ENCODE results near the gene EPHA4. TPM values are rescaled to one million over a fixed set of nuclear protein-coding genes. Genes with fewer than 3 reads are reported as not detected.

The EPHA4 gene
- polyA plus RNA-seq, 1 donor, result 4.9 TPM

GRCh38 chr2:221493391-221493790 is 78.7 kb downstream of the EPHA4 start:
- H3K4me3 ChIP-seq (ENCODE audit: low read length), result no peak overlapping the region
- DNase-seq, result no peak
- H3K9me3 ChIP-seq (ENCODE audit: control insufficient read depth, low read depth, low read length), result no peaks in the 10 kb centered on the region
- WGBS (ENCODE audit: insufficient coverage, low lambda C conversion rate), result 83% methylated on average over 1 of the region's 7 CpGs
- no peaks in the 10 kb centered on the region for H3K36me3 ChIP-seq (ENCODE audit: control insufficient read depth, insufficient read depth, low read length)
- H3K4me1 ChIP-seq (ENCODE audit: control insufficient read depth, insufficient read depth, low read length), result no peaks in the 10 kb centered on the region
- no peak overlapping the region for H3K27ac ChIP-seq (ENCODE audit: low read length)
- H3K27me3 ChIP-seq (ENCODE audit: control insufficient read depth, insufficient read depth, low read length), result no peaks in the 10 kb centered on the region

DNA sequence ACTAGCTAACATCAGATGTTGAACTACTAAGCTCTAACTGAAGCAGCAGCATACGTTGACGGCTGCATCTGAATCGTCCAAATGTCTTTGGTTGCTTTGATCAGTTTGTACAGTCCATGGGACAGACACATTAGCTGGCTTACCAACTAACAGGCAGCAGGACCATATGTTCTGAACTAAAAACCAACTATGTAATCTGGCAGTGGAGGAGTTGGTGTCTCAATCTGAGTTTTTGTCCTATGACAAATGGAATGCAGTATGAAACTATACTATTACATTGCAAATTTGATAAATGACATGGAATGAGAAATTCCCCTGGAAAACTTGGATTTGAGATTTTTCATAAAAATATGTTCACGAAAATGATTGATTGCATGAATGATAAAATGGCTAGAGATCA is 79.5 kb downstream of the EPHA4 start:
- Histone ChIP-seq H3K27me3 (ENCODE audit: control insufficient read depth, insufficient read depth, low read length) (no peaks in the 10 kb centered on the region), H3K4me1 (ENCODE audit: control insufficient read depth, insufficient read depth, low read length) (no peaks in the 10 kb centered on the region), H3K36me3 (ENCODE audit: control insufficient read depth, insufficient read depth, low read length) (no peaks in the 10 kb centered on the region), H3K27ac (ENCODE audit: low read length) (no peak overlapping the region), H3K9me3 (ENCODE audit: control insufficient read depth, low read depth, low read length) (no peaks in the 10 kb centered on the region), H3K4me3 (ENCODE audit: low read length) (no peak overlapping the region)
- WGBS (ENCODE audit: insufficient coverage, low lambda C conversion rate), result 88% methylated on average over 1 of the region's 4 CpGs
- no peak for DNase-seq

- no peaks in the 10 kb centered on the region for H3K27me3 ChIP-seq (ENCODE audit: control insufficient read depth, insufficient read depth, low read length)
- H3K9me3 ChIP-seq (ENCODE audit: control insufficient read depth, low read depth, low read length), result no peaks in the 10 kb centered on the region
- H3K4me1 ChIP-seq (ENCODE audit: control insufficient read depth, insufficient read depth, low read length), result no peaks in the 10 kb centered on the region
- no peak overlapping the region for H3K27ac ChIP-seq (ENCODE audit: low read length)
- 17% methylated on average over 1 of the region's 3 CpGs for WGBS (ENCODE audit: insufficient coverage, low lambda C conversion rate)
- H3K4me3 ChIP-seq (ENCODE audit: low read length), result no peak overlapping the region
- DNase-seq, result peak; percentile 33 to 81
- H3K36me3 ChIP-seq (ENCODE audit: control insufficient read depth, insufficient read depth, low read length), result no peaks in the 10 kb centered on the region
Measured at GRCh38 chr2:221490506-221491060, 81.5 kb downstream of the EPHA4 start.

GRCh38 chr2:221488136-221488807 is 83.8 kb downstream of the EPHA4 start:
- no peaks in the 10 kb centered on the region for H3K4me1 ChIP-seq (ENCODE audit: control insufficient read depth, insufficient read depth, low read length)
- WGBS (ENCODE audit: insufficient coverage, low lambda C conversion rate), result no CpG with 5 or more reads among the region's 3 CpGs

DNA sequence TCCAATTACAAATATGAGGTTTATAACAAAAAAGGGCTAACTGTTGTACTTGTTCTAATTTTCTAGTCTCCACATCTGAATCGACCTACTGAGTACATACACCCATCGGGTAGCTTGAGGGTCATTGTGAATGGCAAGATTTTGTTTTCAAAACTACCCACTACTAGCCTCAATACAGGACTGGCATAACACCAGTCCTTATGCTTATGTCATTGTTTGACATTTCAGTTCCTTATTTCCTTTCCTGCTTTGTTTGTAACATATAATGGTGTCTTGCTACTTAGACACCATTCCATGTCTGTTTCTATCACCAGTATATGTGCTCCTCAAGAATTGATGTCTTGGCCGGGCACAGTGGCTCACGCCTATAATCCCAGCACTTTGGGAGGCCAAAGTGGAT is 86.0 kb downstream of the EPHA4 start:
- WGBS (ENCODE audit: insufficient coverage, low lambda C conversion rate), result no CpG with 5 or more reads among the region's 4 CpGs
- DNase-seq, result no peak
- Histone ChIP-seq H3K9me3 (ENCODE audit: control insufficient read depth, low read depth, low read length) (no peaks in the 10 kb centered on the region), H3K4me3 (ENCODE audit: low read length) (no peak overlapping the region), H3K27ac (ENCODE audit: low read length) (no peak overlapping the region), H3K27me3 (ENCODE audit: control insufficient read depth, insufficient read depth, low read length) (no peaks in the 10 kb centered on the region), H3K36me3 (ENCODE audit: control insufficient read depth, insufficient read depth, low read length) (no peaks in the 10 kb centered on the region), H3K4me1 (ENCODE audit: control insufficient read depth, insufficient read depth, low read length) (no peaks in the 10 kb centered on the region)

More at GRCh38 chr2:221488136-221488807, 83.8 kb downstream of the EPHA4 start:
- Histone ChIP-seq H3K9me3 (ENCODE audit: control insufficient read depth, low read depth, low read length) (no peaks in the 10 kb centered on the region), H3K27ac (ENCODE audit: low read length) (no peak overlapping the region), H3K36me3 (ENCODE audit: control insufficient read depth, insufficient read depth, low read length) (no peaks in the 10 kb centered on the region), H3K27me3 (ENCODE audit: control insufficient read depth, insufficient read depth, low read length) (no peaks in the 10 kb centered on the region), H3K4me3 (ENCODE audit: low read length) (no peak overlapping the region)
- peak; percentile 35 to 69 for DNase-seq

DNA sequence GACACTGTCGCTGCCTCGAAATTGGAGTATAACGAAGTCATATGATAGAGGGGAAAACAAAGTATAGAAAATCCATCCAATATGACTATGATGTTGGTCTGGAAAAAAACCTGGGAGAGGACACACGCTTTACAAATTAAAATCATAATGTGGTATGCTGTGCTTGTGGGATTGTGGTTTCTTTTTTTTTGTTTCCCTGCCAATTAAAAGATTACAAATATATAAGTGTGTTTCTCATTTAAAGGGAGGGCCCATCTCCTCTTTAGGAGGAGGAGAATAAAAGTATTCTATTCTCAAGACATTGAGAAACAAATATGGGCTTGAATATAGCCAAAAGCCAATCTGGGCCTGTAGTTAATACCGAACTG is 86.6 kb downstream of the EPHA4 start:
- Histone ChIP-seq H3K4me1 (ENCODE audit: control insufficient read depth, insufficient read depth, low read length) (no peaks in the 10 kb centered on the region), H3K9me3 (ENCODE audit: control insufficient read depth, low read depth, low read length) (no peaks in the 10 kb centered on the region), H3K4me3 (ENCODE audit: low read length) (no peak overlapping the region), H3K36me3 (ENCODE audit: control insufficient read depth, insufficient read depth, low read length) (no peaks in the 10 kb centered on the region), H3K27ac (ENCODE audit: low read length) (no peak overlapping the region), H3K27me3 (ENCODE audit: control insufficient read depth, insufficient read depth, low read length) (no peaks in the 10 kb centered on the region)
- DNase-seq, result no peak
- 97% methylated on average over 5 of the region's 5 CpGs for WGBS (ENCODE audit: insufficient coverage, low lambda C conversion rate)

- H3K4me1 ChIP-seq (ENCODE audit: control insufficient read depth, insufficient read depth, low read length), result no peaks in the 10 kb centered on the region
- no peaks in the 10 kb centered on the region for H3K9me3 ChIP-seq (ENCODE audit: control insufficient read depth, low read depth, low read length)
- no peak for DNase-seq
- H3K27ac ChIP-seq (ENCODE audit: low read length), result no peak overlapping the region
- H3K36me3 ChIP-seq (ENCODE audit: control insufficient read depth, insufficient read depth, low read length), result no peaks in the 10 kb centered on the region
- 100% methylated on average over 5 of the region's 8 CpGs for WGBS (ENCODE audit: insufficient coverage, low lambda C conversion rate)
- H3K4me3 ChIP-seq (ENCODE audit: low read length), result no peak overlapping the region
- H3K27me3 ChIP-seq (ENCODE audit: control insufficient read depth, insufficient read depth, low read length), result no peaks in the 10 kb centered on the region
Measured at GRCh38 chr2:221484761-221485502, 87.2 kb downstream of the EPHA4 start.

DNA sequence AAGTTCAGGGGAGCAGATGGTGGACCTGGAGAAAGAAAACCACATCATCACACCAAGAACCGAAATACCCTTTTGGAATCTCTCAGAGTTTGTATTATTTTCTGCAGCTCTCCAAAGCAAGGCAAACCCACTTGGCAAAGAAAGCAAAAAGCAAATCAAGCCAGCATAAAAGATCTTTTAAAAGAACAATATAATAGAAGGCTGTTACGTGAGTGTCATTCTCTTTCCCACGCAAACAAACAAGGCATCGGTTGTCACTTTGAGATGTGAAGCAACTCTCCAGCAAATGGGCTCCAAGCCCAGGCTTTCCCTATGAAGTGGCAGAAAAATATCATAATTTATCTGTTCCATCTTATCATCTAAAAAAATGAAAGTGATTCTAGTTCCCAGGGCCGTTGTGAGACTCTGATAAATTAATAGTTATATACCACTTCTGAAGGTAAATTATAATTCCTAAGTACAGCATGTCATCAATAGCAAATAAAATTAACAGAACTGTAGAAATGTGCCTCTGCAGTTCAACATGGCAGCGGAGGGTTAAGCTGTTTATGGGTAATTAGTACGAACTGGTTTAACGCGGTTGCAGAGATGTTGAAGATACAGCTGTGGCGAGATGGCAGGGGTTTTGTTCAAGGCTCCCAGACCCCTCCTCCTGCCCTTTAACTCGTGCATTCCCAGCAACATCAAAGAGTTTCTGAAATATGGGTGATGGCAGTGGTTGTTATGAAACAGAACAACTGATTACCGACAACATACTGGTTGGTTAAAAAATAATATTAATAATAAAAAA is 89.2 kb downstream of the EPHA4 start:
- WGBS (ENCODE audit: insufficient coverage, low lambda C conversion rate), result no CpG with 5 or more reads among the region's 12 CpGs
- Histone ChIP-seq H3K27me3 (ENCODE audit: control insufficient read depth, insufficient read depth, low read length) (no peaks in the 10 kb centered on the region), H3K36me3 (ENCODE audit: control insufficient read depth, insufficient read depth, low read length) (no peaks in the 10 kb centered on the region), H3K4me3 (ENCODE audit: low read length) (no peak overlapping the region), H3K27ac (ENCODE audit: low read length) (no peak overlapping the region), H3K9me3 (ENCODE audit: control insufficient read depth, low read depth, low read length) (no peaks in the 10 kb centered on the region), H3K4me1 (ENCODE audit: control insufficient read depth, insufficient read depth, low read length) (no peaks in the 10 kb centered on the region)
- no peak for DNase-seq

DNA sequence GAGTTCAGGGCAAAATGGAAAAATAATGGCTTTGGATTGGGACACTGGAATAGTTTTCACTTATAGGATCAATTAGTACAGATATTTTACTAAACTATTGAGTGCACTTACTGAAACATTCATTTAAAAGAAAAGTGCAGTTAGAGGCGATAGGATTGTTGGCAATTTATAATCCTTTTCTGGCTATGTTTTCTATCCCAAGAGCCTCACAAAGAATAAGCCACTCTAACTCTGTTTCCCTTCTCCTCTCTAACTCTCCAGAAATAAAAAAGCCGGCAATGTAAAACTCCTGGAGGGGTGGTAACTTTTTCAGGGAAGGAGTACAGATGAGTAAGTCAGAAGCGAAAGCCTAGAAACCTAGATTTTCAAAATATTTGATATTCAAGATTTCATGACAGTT is 91.3 kb downstream of the EPHA4 start:
- no peaks in the 10 kb centered on the region for H3K9me3 ChIP-seq (ENCODE audit: control insufficient read depth, low read depth, low read length)

DNA sequence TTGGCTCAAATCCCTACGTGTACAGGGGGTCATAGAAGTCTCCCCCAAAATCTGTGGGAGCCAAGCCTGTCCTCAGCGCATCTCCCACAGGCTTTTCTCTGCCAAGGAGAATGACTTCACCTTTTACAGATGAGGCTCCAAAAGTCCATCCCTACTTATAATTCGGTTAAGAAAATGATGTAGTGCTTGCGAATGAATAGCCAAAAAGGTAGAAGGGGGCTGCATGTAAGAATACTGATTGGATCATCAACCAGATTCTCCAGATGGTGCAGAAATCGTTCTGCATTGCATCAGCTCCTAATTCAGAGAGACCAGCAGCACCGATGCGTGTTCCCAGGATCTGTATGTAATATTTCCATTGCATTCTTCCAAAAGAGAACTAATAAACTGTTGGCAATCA is 91.9 kb downstream of the EPHA4 start:
- 90% methylated on average over 2 of the region's 7 CpGs for WGBS (ENCODE audit: insufficient coverage, low lambda C conversion rate)
- no peaks in the 10 kb centered on the region for H3K4me1 ChIP-seq (ENCODE audit: control insufficient read depth, insufficient read depth, low read length)
- no peak overlapping the region for H3K27ac ChIP-seq (ENCODE audit: low read length)
- H3K4me3 ChIP-seq (ENCODE audit: low read length), result no peak overlapping the region
- no peaks in the 10 kb centered on the region for H3K9me3 ChIP-seq (ENCODE audit: control insufficient read depth, low read depth, low read length)
- no peaks in the 10 kb centered on the region for H3K36me3 ChIP-seq (ENCODE audit: control insufficient read depth, insufficient read depth, low read length)
- no peak for DNase-seq
- no peaks in the 10 kb centered on the region for H3K27me3 ChIP-seq (ENCODE audit: control insufficient read depth, insufficient read depth, low read length)

More for the DNA sequence above, 91.3 kb downstream of the EPHA4 start:
- no peak for DNase-seq
- H3K27ac ChIP-seq (ENCODE audit: low read length), result no peak overlapping the region
- no peak overlapping the region for H3K4me3 ChIP-seq (ENCODE audit: low read length)
- no peaks in the 10 kb centered on the region for H3K27me3 ChIP-seq (ENCODE audit: control insufficient read depth, insufficient read depth, low read length)
- H3K36me3 ChIP-seq (ENCODE audit: control insufficient read depth, insufficient read depth, low read length), result no peaks in the 10 kb centered on the region
- no peaks in the 10 kb centered on the region for H3K4me1 ChIP-seq (ENCODE audit: control insufficient read depth, insufficient read depth, low read length)
- 100% methylated on average over 1 of the region's 3 CpGs for WGBS (ENCODE audit: insufficient coverage, low lambda C conversion rate)
